GM12891 (cell line): ENCODE data around the gene APLP2.

Experiments used
- DNase-seq: peaks from one replicate; pipeline ENCODE4 v3.0.0; 2011; ENCODE audit warnings: low spot score; ENCODE audit not compliant: insufficient read length
- FAIRE-seq: peaks from 2 replicates; lab custom pipeline; 2011; peaks lifted over from hg19 to GRCh38; lab: Jason Lieb, UNC
- PAX5 ChIP-seq: IDR thresholded peaks from 2 replicates; pipeline ENCODE4 v1.6.1; 2011; ENCODE audit warnings: low read length, moderate library complexity, mild to moderate bottlenecking; ENCODE audit not compliant: insufficient read depth, severe bottlenecking
- POLR2A ChIP-seq: IDR thresholded peaks from 2 replicates; pipeline ENCODE4 v1.6.1; 2011; ENCODE audit warnings: low read depth, low read length, control low read depth
- POLR2AphosphoS5 ChIP-seq: IDR thresholded peaks from 2 replicates; pipeline ENCODE4 v1.6.1; 2011; ENCODE audit warnings: low read depth, low read length, control low read depth
- POU2F2 ChIP-seq: IDR thresholded peaks from 2 replicates; pipeline ENCODE4 v1.6.1; 2011; ENCODE audit warnings: low read depth, mild to moderate bottlenecking, control low read depth, low read length, moderate library complexity
- SPI1 ChIP-seq: IDR thresholded peaks from 2 replicates; pipeline ENCODE4 v1.6.1; 2011; ENCODE audit warnings: low read depth, low read length, control low read depth
- TAF1 ChIP-seq: IDR thresholded peaks from 2 replicates; pipeline ENCODE4 v1.6.1; 2011; ENCODE audit warnings: low read depth, low read length, control low read depth

APLP2 gene

DNA sequence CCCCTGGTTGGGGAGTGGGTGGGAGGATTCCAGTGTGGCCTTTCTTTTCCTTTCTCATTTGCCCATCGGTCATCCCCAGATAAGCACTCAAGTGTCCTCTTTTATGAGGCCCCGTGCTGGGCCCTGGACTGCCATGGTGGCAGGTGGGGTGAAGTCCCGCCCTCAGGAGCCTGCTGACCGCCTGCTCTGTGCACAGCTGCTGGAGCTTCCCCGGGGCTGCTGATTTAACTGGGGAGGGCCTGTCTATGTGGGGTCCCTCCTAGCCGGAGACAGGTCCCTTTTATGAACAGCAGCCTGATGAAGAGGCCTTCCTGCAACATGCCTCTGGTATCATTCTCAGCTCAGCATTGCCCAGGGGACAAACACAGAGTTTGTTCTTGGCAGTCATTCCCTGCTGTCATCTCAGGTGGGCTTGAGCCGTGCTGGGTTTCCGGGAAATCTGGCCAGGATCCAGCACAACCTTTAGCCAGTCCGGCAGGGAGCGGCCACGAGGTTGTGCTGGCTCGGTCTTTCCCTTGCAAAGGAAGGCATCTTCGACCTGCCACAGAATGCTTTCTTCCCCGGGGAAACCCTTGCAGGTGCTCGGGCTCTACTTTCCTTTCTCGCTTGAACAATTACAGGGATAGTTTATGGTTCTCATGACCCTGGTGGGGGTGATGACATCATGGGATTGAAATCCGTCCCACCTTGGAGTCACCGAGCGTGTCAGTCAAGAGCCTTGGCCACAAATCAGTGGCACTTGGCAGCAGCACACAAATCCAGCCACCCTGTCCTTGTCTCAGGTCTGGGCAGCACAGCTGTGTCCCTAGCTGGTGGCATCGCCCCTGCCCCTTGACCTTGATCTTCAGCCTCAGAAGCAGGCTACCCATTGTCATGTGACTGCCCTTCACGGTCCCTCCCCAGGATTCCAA, 110.0 kb downstream of the APLP2 start:
- peak; percentile 31 for FAIRE-seq
- DNase-seq: no peak
- TF ChIP-seq TAF1: no peak
- TF ChIP-seq SPI1: no peak
- no peak for TF ChIP-seq POLR2AphosphoS5
- no peak for TF ChIP-seq PAX5
- TF ChIP-seq POLR2A: no peak
- no peak for TF ChIP-seq POU2F2

- TF ChIP-seq SPI1: peak; percentile 81
- no peak for TF ChIP-seq POLR2AphosphoS5
- TF ChIP-seq TAF1: no peak
- no peak for TF ChIP-seq POLR2A
- no peak for TF ChIP-seq PAX5
- FAIRE-seq: peak; percentile 63
- no peak for DNase-seq
These were observed 110.8 kb downstream of the APLP2 start for GRCh38 chr11:130180491-130180890.

DNA sequence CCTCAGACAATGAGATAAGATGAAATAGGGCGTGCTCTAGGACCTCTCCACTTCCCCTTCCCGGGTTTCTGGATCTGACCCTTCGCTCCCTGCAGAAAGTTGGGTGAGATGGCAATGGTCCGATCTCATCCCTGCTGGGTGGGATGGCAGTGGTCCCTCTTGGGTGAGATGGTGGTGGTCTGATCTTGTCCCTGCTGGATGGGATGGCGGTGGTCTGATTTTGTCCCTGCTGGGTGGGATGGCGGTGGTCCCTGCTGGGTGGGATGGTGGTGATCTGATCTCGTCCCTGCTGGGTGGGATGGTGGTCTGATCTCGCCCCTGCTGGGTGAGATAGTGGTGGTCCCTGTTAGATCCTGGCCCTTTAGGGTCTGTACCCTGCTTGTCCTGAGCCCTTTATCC, 111.2 kb downstream of the APLP2 start:
- no peak for TF ChIP-seq PAX5
- no peak for TF ChIP-seq POU2F2
- no peak for TF ChIP-seq TAF1
- no peak for TF ChIP-seq SPI1
- TF ChIP-seq POLR2AphosphoS5: no peak
- no peak for TF ChIP-seq POLR2A
- FAIRE-seq (no peak), DNase-seq (no peak)

DNA sequence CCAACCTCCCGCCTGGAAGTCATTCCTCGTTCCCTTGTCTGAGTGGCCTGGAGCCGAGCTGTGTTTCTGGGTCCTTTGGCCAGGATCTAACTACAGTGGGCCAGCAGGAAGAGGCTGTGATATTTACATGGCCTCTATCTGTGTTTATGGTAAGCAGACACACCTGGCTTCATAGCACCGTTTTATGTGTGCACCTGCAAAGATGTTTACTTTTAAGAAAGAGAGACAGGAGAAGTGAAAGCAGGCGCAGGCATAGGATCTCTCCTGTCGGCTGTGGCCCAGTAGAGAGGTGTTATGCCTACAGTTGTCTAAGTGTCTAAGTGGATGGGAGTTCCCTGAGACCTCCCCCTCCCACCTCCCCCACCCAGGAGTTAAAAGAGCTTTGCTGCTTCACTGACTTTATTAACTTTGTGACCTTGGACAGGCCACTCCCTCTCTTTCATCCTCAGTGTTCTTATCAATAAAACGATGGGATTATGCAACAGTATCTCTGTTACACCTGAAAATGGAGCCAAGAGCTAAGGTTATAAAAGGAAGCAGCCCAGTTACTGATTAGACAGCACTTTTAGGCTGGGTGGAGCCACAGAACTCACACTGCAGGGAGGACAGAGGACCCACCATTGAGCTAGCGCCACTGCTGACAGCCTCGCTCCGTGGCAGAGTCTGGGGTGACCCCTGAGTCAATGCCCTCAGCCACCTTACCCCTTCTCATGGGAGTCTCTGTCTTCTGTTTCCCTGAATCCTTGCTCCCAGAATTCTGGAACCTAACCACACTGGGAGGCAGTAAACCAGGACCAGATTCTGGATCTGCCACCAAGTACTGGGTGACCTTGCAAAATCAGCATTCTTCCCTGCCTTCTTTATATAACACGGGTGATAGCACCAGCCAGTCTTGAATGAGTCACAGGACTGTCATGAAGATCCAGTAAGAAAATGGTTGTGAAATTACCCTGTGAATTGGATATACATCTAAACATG, 111.9 kb downstream of the APLP2 start:
- TF ChIP-seq POLR2A (no peak), SPI1 (peak; percentile 74)
- FAIRE-seq (peak; percentile 70), DNase-seq (no peak)

- DNase-seq (no peak), FAIRE-seq (no peak)
- TF ChIP-seq POU2F2 (no peak), POLR2AphosphoS5 (no peak), PAX5 (no peak), TAF1 (no peak), POLR2A (no peak), SPI1 (no peak)
These were observed 114.3 kb downstream of the APLP2 start for GRCh38 chr11:130183878-130184610.

- no peak for DNase-seq
- no peak for FAIRE-seq
- no peak for TF ChIP-seq POLR2AphosphoS5
- TF ChIP-seq SPI1: no peak
- TF ChIP-seq POLR2A: no peak
- no peak for TF ChIP-seq TAF1
- TF ChIP-seq POU2F2: no peak
- no peak for TF ChIP-seq PAX5
These were observed 117.4 kb downstream of the APLP2 start for GRCh38 chr11:130187096-130187495.

DNA sequence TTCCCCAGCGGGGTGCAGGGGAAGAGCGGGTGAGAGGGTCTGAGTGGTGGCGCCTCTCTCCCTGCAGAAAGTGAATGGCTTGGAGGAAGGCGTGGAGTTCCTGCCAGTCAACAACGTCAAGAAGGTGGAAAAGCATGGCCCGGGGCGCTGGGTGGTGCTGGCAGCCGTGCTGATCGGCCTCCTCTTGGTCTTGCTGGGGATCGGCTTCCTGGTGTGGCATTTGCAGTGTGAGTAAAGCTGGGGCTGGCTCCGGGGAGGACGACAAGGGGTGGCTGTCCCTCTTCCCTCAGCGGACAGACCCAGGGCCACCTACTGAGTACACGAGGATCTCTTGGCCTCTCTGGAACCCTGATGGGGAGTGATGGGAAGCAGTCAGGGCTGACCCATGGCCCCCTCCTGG, 118.4 kb downstream of the APLP2 start:
- no peak for FAIRE-seq
- no peak for DNase-seq
- no peak for TF ChIP-seq POU2F2
- no peak for TF ChIP-seq TAF1
- TF ChIP-seq PAX5: no peak
- TF ChIP-seq POLR2A: no peak
- TF ChIP-seq POLR2AphosphoS5: no peak
- no peak for TF ChIP-seq SPI1

GRCh38 chr11:130188585-130189347, 119.1 kb downstream of the APLP2 start:
- FAIRE-seq: no peak
- no peak for TF ChIP-seq POU2F2
- no peak for TF ChIP-seq POLR2AphosphoS5
- no peak for TF ChIP-seq PAX5
- TF ChIP-seq SPI1: no peak
- TF ChIP-seq POLR2A: no peak
- TF ChIP-seq TAF1: no peak
- no peak for DNase-seq
